ENCODE data around the gene DOCK8. TPM values are rescaled to one million over a fixed set of nuclear protein-coding genes. Genes with fewer than 3 reads are reported as not detected.
"Not testable (repeated sequence)": the region's sequence is repeated elsewhere in the genome, so short reads cannot be mapped to it uniquely, and the experiment has no call there.

Gene DOCK8
- total and polyA plus RNA-seq, 2 experiments from 2014 or later, result 0.94 to 1.2 TPM

DNA sequence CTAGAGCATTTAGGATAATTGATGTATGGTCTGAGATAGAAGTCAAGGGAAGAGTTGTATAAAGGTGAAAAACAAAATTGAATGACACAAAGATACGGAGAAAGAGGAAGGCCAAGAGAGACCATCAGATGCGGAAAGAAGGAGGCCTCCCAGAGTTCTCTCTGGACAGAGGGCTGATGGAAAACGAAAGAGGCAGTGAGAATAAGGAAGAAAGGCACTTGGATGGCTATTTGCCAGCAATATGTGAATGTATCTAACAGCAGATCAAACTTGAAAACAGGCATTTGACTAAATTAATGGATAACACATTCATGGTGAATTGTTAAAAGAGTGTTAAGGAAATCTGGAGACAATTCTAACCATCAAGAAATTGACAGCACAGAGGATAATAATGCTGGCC is 2.4 kb upstream of the DOCK8 start:
- Histone ChIP-seq H3K36me3 (ENCODE audit: insufficient read depth) (no peaks in the 10 kb centered on the region), H3K27me3 (ENCODE audit: insufficient read depth) (peaks cover 51% of the 10 kb centered on the region), H3K9me2 (ENCODE audit: insufficient read depth) (no peaks in the 10 kb centered on the region), H3K27ac (ENCODE audit: low read depth) (no peak overlapping the region), H3K4me1 (ENCODE audit: insufficient read depth) (peaks cover 9% of the 10 kb centered on the region), H3K79me2 (replicated peaks; ENCODE audit: insufficient read depth) (no peaks in the 10 kb centered on the region), H3K4me3 (no peak overlapping the region), H2AFZ (no peak overlapping the region), H4K20me1 (replicated peaks; ENCODE audit: insufficient read depth) (no peaks in the 10 kb centered on the region), H3F3A (replicated peaks; ENCODE audit: low read depth) (peaks cover 6% of the 10 kb centered on the region; the same call in 1 of the 2 replicates), H3K4me2 (no peak overlapping the region)
- no peak for DNase-seq (ENCODE audit: low spot score)
- no peak for ATAC-seq
- Mint-ChIP-seq H3K4me3 (no peak overlapping the region), H3K4me1 (peaks cover 9% of the 10 kb centered on the region), H3K9me3 (no peaks in the 10 kb centered on the region; the same call in 2 of the 3 replicates), H3K27ac (no peak overlapping the region), H3K27me3 (ENCODE audit: insufficient read depth, low read depth, poor library complexity) (peaks cover 26% of the 10 kb centered on the region), H3K36me3 (ENCODE audit: low read depth) (no peaks in the 10 kb centered on the region)
- no peak for TF ChIP-seq CREB1 (CRISPR knock-in tag; IDR thresholded peaks at IDR 0.05; ENCODE audit: low read depth)
- no peak for TF ChIP-seq STAT1 (IDR thresholded peaks at IDR 0.05; ENCODE audit: unreplicated experiment)
- no peak for TF ChIP-seq ZNF462 (CRISPR knock-in tag; IDR thresholded peaks at IDR 0.05)
- TF ChIP-seq EZH2 (IDR thresholded peaks at IDR 0.05; ENCODE audit: low read depth, unreplicated experiment), result no peak
- TF ChIP-seq ZNF331 (CRISPR knock-in tag; IDR thresholded peaks at IDR 0.05; ENCODE audit: low read depth), result no peak
- no peak for TF ChIP-seq EZH2phosphoT487 (IDR thresholded peaks at IDR 0.05; ENCODE audit: unreplicated experiment)
- no peak for TF ChIP-seq POLR2AphosphoS5 (IDR thresholded peaks at IDR 0.05; ENCODE audit: low read depth)
- no peak for TF ChIP-seq REST (IDR thresholded peaks at IDR 0.05; ENCODE audit: unreplicated experiment)
- no peak for TF ChIP-seq JUNB (IDR thresholded peaks at IDR 0.05; ENCODE audit: unreplicated experiment)
- TF ChIP-seq, protein P1, sequence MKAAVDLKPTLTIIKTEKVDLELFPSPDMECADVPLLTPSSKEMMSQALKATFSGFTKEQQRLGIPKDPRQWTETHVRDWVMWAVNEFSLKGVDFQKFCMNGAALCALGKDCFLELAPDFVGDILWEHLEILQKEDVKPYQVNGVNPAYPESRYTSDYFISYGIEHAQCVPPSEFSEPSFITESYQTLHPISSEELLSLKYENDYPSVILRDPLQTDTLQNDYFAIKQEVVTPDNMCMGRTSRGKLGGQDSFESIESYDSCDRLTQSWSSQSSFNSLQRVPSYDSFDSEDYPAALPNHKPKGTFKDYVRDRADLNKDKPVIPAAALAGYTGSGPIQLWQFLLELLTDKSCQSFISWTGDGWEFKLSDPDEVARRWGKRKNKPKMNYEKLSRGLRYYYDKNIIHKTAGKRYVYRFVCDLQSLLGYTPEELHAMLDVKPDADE (IDR thresholded peaks at IDR 0.05), result no peak
- no peak for TF ChIP-seq NANOG (IDR thresholded peaks at IDR 0.05; ENCODE audit: borderline replicate concordance)
- TF ChIP-seq ZNF114 (CRISPR knock-in tag; IDR thresholded peaks at IDR 0.05), result no peak

GRCh38 chr9:213901-214300 is 764 bp upstream of the DOCK8 start:
- Histone ChIP-seq H2AFZ (peak overlapping the region; percentile 96), H3K4me1 (ENCODE audit: insufficient read depth) (peaks cover 14% of the 10 kb centered on the region), H3K4me2 (peak overlapping the region; percentile 92), H3K27me3 (ENCODE audit: insufficient read depth) (peaks cover 53% of the 10 kb centered on the region), H3K4me3 (peak overlapping the region; percentile 79)
- not testable (repeated sequence) for H3K36me3 ChIP-seq (ENCODE audit: insufficient read depth); ATAC-seq; H3F3A ChIP-seq (replicated peaks; ENCODE audit: low read depth); H3K36me3 Mint-ChIP-seq (ENCODE audit: low read depth); H3K9me3 Mint-ChIP-seq; H4K20me1 ChIP-seq (replicated peaks; ENCODE audit: insufficient read depth); H3K79me2 ChIP-seq (replicated peaks; ENCODE audit: insufficient read depth); H3K27ac Mint-ChIP-seq; H3K9me2 ChIP-seq (ENCODE audit: insufficient read depth); H3K27ac ChIP-seq (ENCODE audit: low read depth)
- Mint-ChIP-seq H3K4me3 (peak overlapping the region; percentile 76), H3K27me3 (ENCODE audit: insufficient read depth, low read depth, poor library complexity) (peaks cover 26% of the 10 kb centered on the region), H3K4me1 (peaks cover 13% of the 10 kb centered on the region)
- peak; percentile 18 for DNase-seq (ENCODE audit: low spot score)

All from GM23338 (cell line).